COLO668 (cell line): Measurements from ENCODE around the gene SS18L1.

Source experiments
- DNase-seq: peaks from one replicate; lab custom pipeline; 2025; ENCODE audit not compliant: unreplicated experiment; lab: John Stamatoyannopoulos, UW

SS18L1 gene

GRCh38 chr20:62208795-62209755 is 65.5 kb downstream of the SS18L1 start:
- peak; percentile 70 for DNase-seq

GRCh38 chr20:62209850-62210495 is 66.4 kb downstream of the SS18L1 start:
- DNase-seq, result no peak

GRCh38 chr20:62210496-62210855 is 66.9 kb downstream of the SS18L1 start:
- DNase-seq, result peak; percentile 81

DNA sequence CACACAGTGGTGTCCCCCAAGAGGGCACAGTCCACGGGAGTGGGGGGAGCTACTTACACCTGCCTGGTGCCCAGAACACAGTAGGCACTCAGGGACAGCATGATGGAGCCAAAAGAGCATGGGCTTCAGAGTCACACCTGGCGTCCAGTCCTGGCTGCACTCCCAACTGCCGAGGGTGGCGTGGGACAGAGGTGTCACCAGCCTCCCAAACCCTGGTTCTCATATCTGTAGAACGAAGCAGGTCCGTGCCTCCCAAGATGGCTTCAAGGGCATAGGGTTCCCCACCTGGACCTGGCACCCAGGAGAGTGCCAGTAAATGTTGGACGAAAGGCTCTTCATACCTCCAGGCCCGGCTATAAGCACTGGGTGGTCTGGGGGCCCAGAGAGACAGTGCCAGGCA is 67.6 kb downstream of the SS18L1 start:
- no peak for DNase-seq

DNA sequence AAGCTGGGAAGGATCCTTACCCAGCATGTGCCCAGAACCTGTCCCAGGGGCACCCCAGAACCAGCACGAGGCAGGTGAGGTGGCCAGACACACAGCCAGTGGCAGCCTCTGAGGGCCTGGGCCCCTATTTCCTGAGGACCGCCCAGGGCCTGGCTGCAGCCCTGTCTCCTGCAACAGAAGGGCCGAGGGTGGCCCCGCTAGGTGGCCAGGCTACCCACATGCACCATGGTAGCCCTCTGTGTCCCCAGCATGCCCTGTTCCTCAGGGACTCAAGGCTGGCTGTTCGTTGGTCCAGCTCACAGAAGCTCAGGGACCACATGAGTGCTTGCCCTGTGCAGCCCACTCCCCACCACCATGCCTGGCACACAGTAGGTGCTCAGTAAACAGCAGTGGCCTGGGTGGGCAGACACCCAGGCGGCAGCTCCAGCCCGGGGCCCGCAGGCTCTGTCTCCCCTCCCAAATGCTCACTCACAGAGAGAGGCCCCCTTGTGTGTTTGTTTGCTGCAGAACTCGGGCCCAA is 68.3 kb downstream of the SS18L1 start:
- no peak for DNase-seq

DNA sequence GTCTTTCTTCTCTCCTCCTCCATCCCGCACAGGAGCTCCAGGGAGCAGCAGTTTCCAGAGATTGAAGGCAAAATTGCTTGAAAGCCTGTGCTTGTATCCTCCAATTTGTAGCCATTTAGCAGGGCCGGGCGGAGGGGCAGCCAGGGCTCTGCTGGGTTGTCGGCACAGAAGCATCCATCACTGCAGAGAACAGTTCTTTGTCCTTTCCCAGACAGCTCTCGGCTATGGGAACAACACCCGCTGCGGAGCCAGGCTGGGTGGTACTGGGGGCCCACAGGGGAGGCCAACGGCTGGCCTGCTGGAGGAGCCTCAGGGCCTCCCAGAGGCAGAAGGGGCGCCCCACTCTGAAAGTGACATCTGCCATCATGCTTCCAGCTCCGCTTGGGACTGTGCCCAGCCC is 68.7 kb downstream of the SS18L1 start:
- no peak for DNase-seq

GRCh38 chr20:62214067-62214466 is 70.5 kb downstream of the SS18L1 start:
- DNase-seq, result peak; percentile 74

DNA sequence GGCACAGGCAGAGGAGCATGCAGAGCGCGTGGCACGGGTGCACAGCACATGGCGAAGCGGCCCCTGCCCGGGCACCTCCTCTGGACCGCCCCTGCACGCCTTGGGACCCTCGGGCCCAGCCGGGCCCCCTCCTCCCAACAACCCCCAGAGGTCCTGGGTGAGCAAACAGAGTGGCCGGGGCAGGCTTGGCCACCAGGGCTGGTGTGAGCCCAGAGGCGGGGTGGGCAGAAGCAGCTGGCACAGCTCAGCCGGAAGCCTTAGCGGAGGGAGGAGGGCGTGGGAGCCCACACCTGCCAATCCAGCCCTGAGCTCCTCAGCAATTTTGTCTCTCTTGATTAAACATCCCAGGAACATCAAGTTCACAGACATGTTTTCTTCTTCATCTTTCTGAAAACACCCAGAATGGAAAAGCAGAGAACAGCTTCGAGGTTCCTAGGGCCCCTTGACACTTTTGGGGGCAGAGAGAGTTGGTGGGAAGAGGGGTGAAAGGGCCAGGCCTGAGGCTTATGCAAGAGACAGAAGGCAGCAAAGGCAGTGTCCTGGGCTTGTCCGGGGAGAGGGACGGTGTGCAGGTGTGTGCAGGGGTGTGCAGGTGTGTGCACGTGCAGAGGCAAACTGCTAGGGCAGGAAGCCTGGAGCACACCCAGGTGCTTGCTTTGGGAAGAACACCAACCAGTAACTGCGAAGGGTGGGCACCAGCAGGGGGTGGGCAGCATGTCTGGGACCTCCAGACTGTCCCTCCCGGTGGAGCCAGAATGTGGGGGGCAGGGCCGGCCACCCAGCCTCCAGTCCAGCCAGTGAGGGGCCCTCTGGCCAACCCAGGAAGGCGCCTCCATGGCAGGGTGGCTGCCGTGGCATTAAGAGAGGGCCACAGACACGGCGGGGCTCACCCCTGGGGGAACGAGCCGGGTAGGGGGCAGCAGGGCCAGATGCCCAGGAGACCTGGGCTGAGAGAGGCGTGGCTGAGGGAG is 71.7 kb downstream of the SS18L1 start:
- DNase-seq, result peak; percentile 53

GRCh38 chr20:62215991-62216635 is 72.5 kb downstream of the SS18L1 start:
- DNase-seq, result no peak

- DNase-seq, result no peak
Measured at GRCh38 chr20:62216636-62217566, 73.3 kb downstream of the SS18L1 start.

- no peak for DNase-seq
Measured at GRCh38 chr20:62217913-62218773, 74.6 kb downstream of the SS18L1 start.

- peak; percentile 50 for DNase-seq
Measured at GRCh38 chr20:62219101-62219991, 75.8 kb downstream of the SS18L1 start.

GRCh38 chr20:62219992-62220665 is 76.6 kb downstream of the SS18L1 start, which contains the start of gene HRH3:
Gene HRH3 (minus strand): TSS chr20:62220278. CDS start chr20:62219970, 308 bp downstream.
- peak; percentile 34 for DNase-seq

GRCh38 chr20:62220666-62221568 is 77.3 kb downstream of the SS18L1 start:
- DNase-seq, result no peak

DNA sequence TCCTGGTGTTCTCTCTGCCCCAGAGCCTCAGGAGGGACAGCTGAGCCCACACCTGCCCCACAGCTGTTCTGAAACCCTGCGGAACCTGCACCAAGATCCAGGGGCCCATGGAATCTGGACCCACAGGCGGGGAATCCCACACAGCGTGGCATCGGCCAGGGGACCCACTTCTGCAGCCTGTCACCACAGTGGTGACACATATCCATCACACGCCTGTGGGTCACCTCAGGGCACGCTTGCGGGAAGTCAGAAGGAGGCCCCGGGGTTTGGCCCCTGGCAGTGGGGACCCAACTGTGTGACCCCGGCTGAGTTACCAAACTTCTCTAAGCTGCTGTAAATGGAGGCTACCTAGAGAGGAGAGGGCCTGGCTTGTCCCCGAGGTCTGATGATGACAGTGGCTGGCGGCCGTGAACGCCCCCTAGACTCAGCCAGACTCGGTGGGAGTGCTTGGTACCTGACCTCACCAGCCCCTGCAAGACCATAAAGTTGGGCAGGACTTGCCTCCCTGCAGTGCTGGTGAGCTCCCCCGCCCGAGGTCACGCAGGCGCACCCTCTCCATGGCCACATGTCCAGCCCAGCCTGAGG is 78.8 kb downstream of the SS18L1 start:
- no peak for DNase-seq
